Stromal cell of bone marrow (primary cell): ENCODE results near the gene MAP6D1.
"Not testable (repeated sequence)": the region's sequence is repeated elsewhere in the genome, so short reads cannot be mapped to it uniquely, and the experiment has no call there.

ENCODE experiments used
- DNase-seq: peaks from one replicate; pipeline ENCODE4 v3.0.0-alpha.2; 2012; ENCODE audit warnings: low read depth

MAP6D1 gene

GRCh38 chr3:183799461-183799860 is 25.9 kb downstream of the MAP6D1 start:
- no peak for DNase-seq

- no peak for DNase-seq
These were observed 27.4 kb downstream of the MAP6D1 start for GRCh38 chr3:183797996-183798395.

- DNase-seq, result no peak
These were observed 29.0 kb downstream of the MAP6D1 start for GRCh38 chr3:183796372-183796771.

GRCh38 chr3:183794452-183794851 is 30.9 kb downstream of the MAP6D1 start:
- DNase-seq, result no peak

- no peak for DNase-seq
These were observed 32.4 kb downstream of the MAP6D1 start for GRCh38 chr3:183792976-183793375.

- DNase-seq, result no peak
These were observed 34.7 kb downstream of the MAP6D1 start for GRCh38 chr3:183790700-183791099.

- DNase-seq, result no peak
These were observed 35.6 kb downstream of the MAP6D1 start for GRCh38 chr3:183789826-183790225.

GRCh38 chr3:183784503-183784902 is 40.9 kb downstream of the MAP6D1 start:
- not testable (repeated sequence) for DNase-seq

- no peak for DNase-seq
These were observed 42.7 kb downstream of the MAP6D1 start for GRCh38 chr3:183782576-183783276.

GRCh38 chr3:183781246-183781645 is 44.1 kb downstream of the MAP6D1 start:
- no peak for DNase-seq

- DNase-seq, result no peak
These were observed 45.4 kb downstream of the MAP6D1 start for GRCh38 chr3:183779896-183780465.

- DNase-seq, result no peak
These were observed 48.3 kb downstream of the MAP6D1 start for GRCh38 chr3:183777016-183777618.

- DNase-seq, result not testable (repeated sequence)
These were observed 48.9 kb downstream of the MAP6D1 start for GRCh38 chr3:183776451-183776850.

- no peak for DNase-seq
These were observed 49.6 kb downstream of the MAP6D1 start for GRCh38 chr3:183775781-183776180.

- no peak for DNase-seq
These were observed 50.7 kb downstream of the MAP6D1 start for GRCh38 chr3:183774631-183775030.

- no peak for DNase-seq
These were observed 55.9 kb downstream of the MAP6D1 start for GRCh38 chr3:183769453-183769852.

GRCh38 chr3:183768114-183768513 is 57.3 kb downstream of the MAP6D1 start:
- no peak for DNase-seq

GRCh38 chr3:183766745-183767606 is 58.4 kb downstream of the MAP6D1 start:
- peak; percentile 58 for DNase-seq

GRCh38 chr3:183766107-183766506 is 59.3 kb downstream of the MAP6D1 start:
- no peak for DNase-seq
